H9 (cell line): Measurements from ENCODE around the gene SCTR. TPM values are rescaled to one million over a fixed set of nuclear protein-coding genes. Genes with fewer than 3 reads are reported as not detected.

Source experiments
- DNase-seq: peaks from one replicate; pipeline ENCODE4 v3.0.0-alpha.2; 2017
- H2AFZ ChIP-seq: one replicate; pipeline ENCODE4 v1.6.1; 2013; ENCODE audit warnings: mild to moderate bottlenecking, low read length, control low read depth, moderate library complexity
- H2AK5ac ChIP-seq: 2 replicates; pipeline ENCODE4 v1.6.1; 2013; ENCODE audit warnings: low read length, control low read depth, mixed read lengths; ENCODE audit not compliant: insufficient read length
- H2BK120ac ChIP-seq: one replicate; pipeline ENCODE4 v1.6.1; 2013; ENCODE audit warnings: low read depth, mild to moderate bottlenecking, low read length, control low read depth, inconsistent platforms; ENCODE audit not compliant: poor library complexity, severe bottlenecking
- H2BK12ac ChIP-seq: 2 replicates; pipeline ENCODE4 v1.6.1; 2013; ENCODE audit warnings: low read length, control low read depth, mixed read lengths, low read depth; ENCODE audit not compliant: insufficient read length
- H2BK15ac ChIP-seq: 2 replicates; pipeline ENCODE4 v1.6.1; 2013; ENCODE audit warnings: low read depth, low read length, control low read depth
- H2BK20ac ChIP-seq: one replicate; pipeline ENCODE4 v1.6.1; 2013; ENCODE audit warnings: low read depth, mild to moderate bottlenecking, low read length, control low read depth, inconsistent platforms; ENCODE audit not compliant: poor library complexity, severe bottlenecking
- H2BK5ac ChIP-seq: 2 replicates; pipeline ENCODE4 v1.6.1; 2013; ENCODE audit warnings: low read length, control low read depth, mixed read lengths; ENCODE audit not compliant: insufficient read length
- H3K14ac ChIP-seq: 2 replicates; pipeline ENCODE4 v1.6.1; 2013; ENCODE audit warnings: low read length, control low read depth; ENCODE audit not compliant: insufficient read depth
- H3K18ac ChIP-seq: 2 replicates; pipeline ENCODE4 v1.6.1; 2013; ENCODE audit warnings: low read depth, mild to moderate bottlenecking, mixed read lengths, low read length, control low read depth; ENCODE audit not compliant: insufficient read length
- H3K23ac ChIP-seq: 2 replicates; pipeline ENCODE4 v1.6.1; 2013; ENCODE audit warnings: low read length, control low read depth, mixed read lengths, low read depth; ENCODE audit not compliant: insufficient read length
- H3K23me2 ChIP-seq: 2 replicates; pipeline ENCODE4 v1.6.1; 2013; ENCODE audit warnings: low read depth, mild to moderate bottlenecking, mixed read lengths, low read length, control low read depth; ENCODE audit not compliant: insufficient read length, poor library complexity, severe bottlenecking
- H3K27ac ChIP-seq: 2 replicates; pipeline ENCODE4 v1.5.1; 2013; ENCODE audit warnings: low read length, control low read depth, mixed read lengths, low read depth; ENCODE audit not compliant: insufficient read length
- H3K27me3 ChIP-seq: 2 replicates; pipeline ENCODE4 v1.6.1; 2013; ENCODE audit warnings: low read length, control low read depth, inconsistent platforms; ENCODE audit not compliant: insufficient read depth
- H3K4ac ChIP-seq: 2 replicates; pipeline ENCODE4 v1.6.1; 2013; ENCODE audit warnings: low read depth, mild to moderate bottlenecking, control low read depth, inconsistent platforms, low read length, moderate library complexity
- H3K4me1 ChIP-seq: 2 replicates; pipeline ENCODE4 v1.6.1; 2013; ENCODE audit warnings: low read length, control low read depth, inconsistent platforms; ENCODE audit not compliant: insufficient read depth
- H3K4me2 ChIP-seq: 2 replicates; pipeline ENCODE4 v1.6.1; 2013; ENCODE audit warnings: low read length, control low read depth, mixed read lengths; ENCODE audit not compliant: insufficient read length, insufficient read depth
- H3K56ac ChIP-seq: 2 replicates; pipeline ENCODE4 v1.6.1; 2013; ENCODE audit warnings: low read depth, mild to moderate bottlenecking, mixed read lengths, low read length, control low read depth; ENCODE audit not compliant: insufficient read length
- H3K79me1 ChIP-seq: 2 replicates; pipeline ENCODE4 v1.6.1; 2013; ENCODE audit warnings: low read depth, mild to moderate bottlenecking, moderate library complexity, low read length, control low read depth, inconsistent platforms; ENCODE audit not compliant: insufficient read depth, poor library complexity, severe bottlenecking
- H3K79me2 ChIP-seq: 2 replicates; pipeline ENCODE4 v1.6.1; 2013; ENCODE audit warnings: low read length, control low read depth, inconsistent platforms; ENCODE audit not compliant: insufficient read depth
- H3K9ac ChIP-seq: 2 replicates; pipeline ENCODE4 v1.6.1; 2013; ENCODE audit warnings: low read length, control low read depth, mixed read lengths; ENCODE audit not compliant: insufficient read length; ENCODE audit errors: extremely low read depth
- H3K9me3 ChIP-seq: one replicate; pipeline ENCODE4 v1.6.1; 2013; ENCODE audit warnings: low read depth, low read length, inconsistent platforms; ENCODE audit not compliant: control insufficient read depth
- H3T11ph ChIP-seq: one replicate; pipeline ENCODE4 v1.6.1; 2013; ENCODE audit warnings: mild to moderate bottlenecking, low read length, control low read depth, inconsistent platforms
- H4K20me1 ChIP-seq: one replicate; pipeline ENCODE4 v1.6.1; 2013; ENCODE audit not compliant: control insufficient read depth, insufficient read length, insufficient read depth
- H4K5ac ChIP-seq: 2 replicates; pipeline ENCODE4 v1.6.1; 2013; ENCODE audit warnings: low read depth, mild to moderate bottlenecking, mixed read lengths, low read length, control low read depth; ENCODE audit not compliant: insufficient read length
- H4K8ac ChIP-seq: replicated peaks from 2 replicates; pipeline ENCODE4 v1.6.1; 2013; ENCODE audit warnings: low read length, control low read depth, mixed read lengths, low read depth; ENCODE audit not compliant: insufficient read length
- H4K91ac ChIP-seq: 2 replicates; pipeline ENCODE4 v1.6.1; 2013; ENCODE audit warnings: low read depth, mild to moderate bottlenecking, moderate library complexity, mixed read lengths, low read length, control low read depth; ENCODE audit not compliant: insufficient read length
- H3K27ac Mint-ChIP-seq, 3 experiments: 2 replicates in 2 of 3; 3 replicates in 1 of 3; pipeline ENCODE4 v1.8.0; 2020 to 2021; ENCODE audit warnings: mixed read lengths in 3 of 3, mild to moderate bottlenecking in 1 of 3, moderate library complexity in 1 of 3
- H3K27me3 Mint-ChIP-seq: 2 replicates; pipeline ENCODE4 v1.8.0; 2021; ENCODE audit warnings: low read depth, mild to moderate bottlenecking, moderate library complexity, mixed read lengths
- H3K36me3 Mint-ChIP-seq, 3 experiments: 2 replicates in 2 of 3; 3 replicates in 1 of 3; pipeline ENCODE4 v1.8.0; 2020 to 2021; ENCODE audit warnings: low read depth in 3 of 3, mixed read lengths in 3 of 3; ENCODE audit not compliant: insufficient read depth in 1 of 3
- H3K4me1 Mint-ChIP-seq, 2 experiments: 2 replicates each; pipeline ENCODE4 v1.8.0; 2020; ENCODE audit warnings: mixed read lengths in 2 of 2
- H3K4me3 Mint-ChIP-seq, 2 experiments: 2 replicates in 1 of 2; 3 replicates in 1 of 2; pipeline ENCODE4 v1.8.0; 2020 to 2021; ENCODE audit warnings: mild to moderate bottlenecking in 2 of 2, mixed read lengths in 2 of 2, moderate library complexity in 1 of 2
- H3K9me3 Mint-ChIP-seq, 2 experiments: 2 replicates in 1 of 2; 3 replicates in 1 of 2; pipeline ENCODE4 v1.8.0; 2020; ENCODE audit warnings: mild to moderate bottlenecking in 2 of 2, mixed read lengths in 2 of 2, moderate library complexity in 1 of 2
- WGBS: extraction: QIAGEN DNeasy Blood & Tissue Kit; methylation state at CpG from one replicate; pipeline ENCODE4 v1.1.7; 2013; ENCODE audit warnings: missing lambda C conversion rate, low lambda C conversion rate, mixed read lengths; ENCODE audit not compliant: insufficient read length; ENCODE audit errors: extremely low coverage; 5-methylcytosine and 5-hydroxymethylcytosine counted together
- total RNA-seq: library from RNA; stranded (reverse); gene quantifications from 2 replicates; pipeline ENCODE4 v1.2.1, GENCODE V29; 2021
- TF ChIP-seq, protein P1 (sequence below): fragments of 200-600 bp; sonication (generic); conservative IDR thresholded peaks from 3 replicates; pipeline ENCODE4 v1.8.0; 2021; ENCODE audit warnings: antibody characterized with exemption, mild to moderate bottlenecking

The SCTR gene
- total RNA-seq, 1 experiment from 2014 or later, result not detected

DNA sequence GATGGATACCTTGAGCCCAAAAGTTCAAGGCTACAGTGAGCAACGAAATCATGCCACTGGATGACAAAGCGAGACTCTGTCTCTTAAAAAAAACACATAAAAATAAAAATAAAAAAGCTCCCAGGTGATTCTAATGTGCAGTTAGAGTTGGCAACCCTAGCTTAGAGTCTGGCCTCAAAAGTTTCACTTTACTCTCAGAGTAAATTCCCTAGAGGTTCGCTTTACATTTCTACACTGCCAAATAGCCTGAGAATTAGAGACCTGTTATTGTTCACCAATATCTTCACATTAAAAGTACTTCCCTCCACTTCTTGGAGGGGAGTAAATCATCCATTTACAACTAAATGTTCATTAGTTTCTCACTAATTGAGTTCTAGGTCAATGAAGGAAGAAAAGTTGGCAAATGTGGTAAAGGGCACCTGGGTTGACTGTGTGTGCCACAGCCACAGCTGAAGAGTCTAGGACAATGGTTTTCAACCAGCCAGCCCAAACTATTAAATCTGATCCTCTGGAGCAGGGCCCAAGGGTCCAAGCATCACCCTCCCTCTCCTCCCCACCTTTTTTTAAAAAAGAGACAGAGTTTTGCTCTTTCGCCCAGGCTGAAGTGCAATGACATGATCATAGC is 107.9 kb downstream of the SCTR start:
- no peak overlapping the region for H2AK5ac ChIP-seq
- no peaks in the 10 kb centered on the region for H3K9me3 ChIP-seq
- H2BK15ac ChIP-seq, result no peak overlapping the region
- H3K79me1 ChIP-seq, result no peaks in the 10 kb centered on the region
- DNase-seq, result no peak
- H2BK120ac ChIP-seq, result no peak overlapping the region
- no peak overlapping the region for H3K56ac ChIP-seq
- H3K23ac ChIP-seq, result no peak overlapping the region
- Mint-ChIP-seq H3K27ac (no peak overlapping the region), H3K36me3 (peaks cover 3 to 16% (median 3%) of the 10 kb centered on the region in 3 experiments; a peak in 5 of 7 replicates), H3K4me3 (no peak overlapping the region), H3K9me3 (peaks cover 5 to 30% of the 10 kb centered on the region in 2 experiments), H3K27me3 (peaks cover 4% of the 10 kb centered on the region), H3K4me1 (peaks cover 7 to 9% of the 10 kb centered on the region in 2 experiments)
- no peak overlapping the region for H2BK20ac ChIP-seq
- no peak overlapping the region for H3T11ph ChIP-seq
- H4K91ac ChIP-seq, result no peak overlapping the region
- H4K5ac ChIP-seq, result no peak overlapping the region
- H4K8ac ChIP-seq, result no peak overlapping the region
- H4K20me1 ChIP-seq, result no peaks in the 10 kb centered on the region
- no peak overlapping the region for H3K4me2 ChIP-seq
- H3K4me1 ChIP-seq, result 0 out of 2 replicates have a peak, but pooled peaks cover 2% of the 10 kb centered on the region
- H3K14ac ChIP-seq, result no peak overlapping the region
- H2BK12ac ChIP-seq, result no peak overlapping the region
- TF ChIP-seq, protein P1, sequence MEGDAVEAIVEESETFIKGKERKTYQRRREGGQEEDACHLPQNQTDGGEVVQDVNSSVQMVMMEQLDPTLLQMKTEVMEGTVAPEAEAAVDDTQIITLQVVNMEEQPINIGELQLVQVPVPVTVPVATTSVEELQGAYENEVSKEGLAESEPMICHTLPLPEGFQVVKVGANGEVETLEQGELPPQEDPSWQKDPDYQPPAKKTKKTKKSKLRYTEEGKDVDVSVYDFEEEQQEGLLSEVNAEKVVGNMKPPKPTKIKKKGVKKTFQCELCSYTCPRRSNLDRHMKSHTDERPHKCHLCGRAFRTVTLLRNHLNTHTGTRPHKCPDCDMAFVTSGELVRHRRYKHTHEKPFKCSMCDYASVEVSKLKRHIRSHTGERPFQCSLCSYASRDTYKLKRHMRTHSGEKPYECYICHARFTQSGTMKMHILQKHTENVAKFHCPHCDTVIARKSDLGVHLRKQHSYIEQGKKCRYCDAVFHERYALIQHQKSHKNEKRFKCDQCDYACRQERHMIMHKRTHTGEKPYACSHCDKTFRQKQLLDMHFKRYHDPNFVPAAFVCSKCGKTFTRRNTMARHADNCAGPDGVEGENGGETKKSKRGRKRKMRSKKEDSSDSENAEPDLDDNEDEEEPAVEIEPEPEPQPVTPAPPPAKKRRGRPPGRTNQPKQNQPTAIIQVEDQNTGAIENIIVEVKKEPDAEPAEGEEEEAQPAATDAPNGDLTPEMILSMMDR, result no peak
- no peaks in the 10 kb centered on the region for H3K27me3 ChIP-seq
- H3K79me2 ChIP-seq, result no peaks in the 10 kb centered on the region
- H2AFZ ChIP-seq, result no peak overlapping the region
- H3K9ac ChIP-seq, result no peak overlapping the region
- no CpG with 5 or more reads among the region's 4 CpGs for WGBS
- H3K27ac ChIP-seq, result no peak overlapping the region
- H2BK5ac ChIP-seq, result no peak overlapping the region
- H3K18ac ChIP-seq, result no peak overlapping the region
- H3K23me2 ChIP-seq, result no peaks in the 10 kb centered on the region
- no peak overlapping the region for H3K4ac ChIP-seq
